CD8-positive, alpha-beta memory T cell (primary cell): Measurements from ENCODE around the gene RBMX. TPM values are rescaled to one million over a fixed set of nuclear protein-coding genes. Genes with fewer than 3 reads are reported as not detected.
A peak's percentile ranks its signal among the peaks of the same experiment; 100 is the strongest.
"Not testable (repeated sequence)": the region's sequence is repeated elsewhere in the genome, so short reads cannot be mapped to it uniquely, and the experiment has no call there.

Experiments used
- CTCF ChIA-PET: fragments of 350-600 bp; sonication (Branson Sonifier 250); formaldehyde crosslinking; loops from one replicate; lab custom pipeline; 2021; ENCODE audit warnings: antibody characterized with exemption; lab: Charles Lee
- POLR2A ChIA-PET: fragments of 350-600 bp; sonication (Branson Sonifier 250); formaldehyde crosslinking; loops from one replicate; lab custom pipeline; 2021; ENCODE audit warnings: antibody characterized with exemption; lab: Charles Lee
- DNase-seq, 5 donors: peaks; one replicate each; pipeline versions ENCODE4 v3.0.0 to v3.0.0-alpha.2; 2020 to 2022; ENCODE audit warnings: mixed read lengths in 1 of 5
- H3K27ac ChIP-seq: one replicate; pipeline ENCODE4 v1.7.0; 2013; ENCODE audit warnings: low read depth, mild to moderate bottlenecking, low read length, moderate library complexity
- H3K27me3 ChIP-seq: 2 replicates; pipeline ENCODE4 v1.7.0; 2013; ENCODE audit warnings: low read length, mild to moderate bottlenecking; ENCODE audit not compliant: insufficient read depth, poor library complexity, severe bottlenecking
- H3K36me3 ChIP-seq: 2 replicates; pipeline ENCODE4 v1.7.0; 2013; ENCODE audit warnings: mild to moderate bottlenecking, low read length, moderate library complexity; ENCODE audit not compliant: insufficient read depth
- H3K4me1 ChIP-seq: 2 replicates; pipeline ENCODE4 v1.7.0; 2013; ENCODE audit warnings: mild to moderate bottlenecking, low read length, moderate library complexity; ENCODE audit not compliant: insufficient read depth
- H3K4me3 ChIP-seq: 2 replicates; pipeline ENCODE4 v1.7.0; 2013; ENCODE audit warnings: mild to moderate bottlenecking, low read length
- H3K9me3 ChIP-seq: 2 replicates; pipeline ENCODE4 v1.7.0; 2013; ENCODE audit warnings: mild to moderate bottlenecking, low read length
- H3K27ac Mint-ChIP-seq, 8 donors: one replicate each; pipeline ENCODE4 v1.8.0; 2020 to 2021; ENCODE audit warnings: mixed read lengths in 8 of 8, mild to moderate bottlenecking in 6 of 8, inconsistent platforms in 3 of 8, moderate library complexity in 3 of 8
- H3K27me3 Mint-ChIP-seq, 2 donors: one replicate each; pipeline ENCODE4 v1.8.0; 2020 to 2021; ENCODE audit warnings: mixed read lengths in 2 of 2, mild to moderate bottlenecking in 1 of 2, moderate library complexity in 1 of 2
- H3K36me3 Mint-ChIP-seq, 3 donors: one replicate each; pipeline ENCODE4 v1.8.0; 2020 to 2021; ENCODE audit warnings: mixed read lengths in 3 of 3, inconsistent platforms in 1 of 3, mild to moderate bottlenecking in 1 of 3
- H3K4me1 Mint-ChIP-seq, 3 donors: one replicate each; pipeline ENCODE4 v1.8.0; 2020 to 2021; ENCODE audit warnings: mixed read lengths in 3 of 3, inconsistent platforms in 1 of 3, mild to moderate bottlenecking in 1 of 3
- H3K4me3 Mint-ChIP-seq, 7 donors: one replicate each; pipeline ENCODE4 v1.8.0; 2020 to 2021; ENCODE audit warnings: mixed read lengths in 7 of 7, mild to moderate bottlenecking in 6 of 7, moderate library complexity in 4 of 7, inconsistent platforms in 2 of 7
- H3K9me3 Mint-ChIP-seq, 5 donors: one replicate each; pipeline ENCODE4 v1.8.0; 2020 to 2022; ENCODE audit warnings: mixed read lengths in 5 of 5, mild to moderate bottlenecking in 3 of 5, moderate library complexity in 2 of 5, inconsistent platforms in 1 of 5
- polyA plus RNA-seq: library from polyadenylated mRNA; unstranded; fragments of 300-500 nt; fragmentation: Illumina TruSeq; gene quantifications from one replicate; pipeline ENCODE4 v1.2.3, GENCODE V29; 2021
- total RNA-seq, 2 experiments: library from RNA; stranded (reverse); gene quantifications; one replicate each; pipeline ENCODE4 v1.2.3, GENCODE V29; 2021

Gene RBMX
- total and polyA plus RNA-seq, 3 experiments from 2014 or later: 168 to 331 (median 318) TPM

DNA sequence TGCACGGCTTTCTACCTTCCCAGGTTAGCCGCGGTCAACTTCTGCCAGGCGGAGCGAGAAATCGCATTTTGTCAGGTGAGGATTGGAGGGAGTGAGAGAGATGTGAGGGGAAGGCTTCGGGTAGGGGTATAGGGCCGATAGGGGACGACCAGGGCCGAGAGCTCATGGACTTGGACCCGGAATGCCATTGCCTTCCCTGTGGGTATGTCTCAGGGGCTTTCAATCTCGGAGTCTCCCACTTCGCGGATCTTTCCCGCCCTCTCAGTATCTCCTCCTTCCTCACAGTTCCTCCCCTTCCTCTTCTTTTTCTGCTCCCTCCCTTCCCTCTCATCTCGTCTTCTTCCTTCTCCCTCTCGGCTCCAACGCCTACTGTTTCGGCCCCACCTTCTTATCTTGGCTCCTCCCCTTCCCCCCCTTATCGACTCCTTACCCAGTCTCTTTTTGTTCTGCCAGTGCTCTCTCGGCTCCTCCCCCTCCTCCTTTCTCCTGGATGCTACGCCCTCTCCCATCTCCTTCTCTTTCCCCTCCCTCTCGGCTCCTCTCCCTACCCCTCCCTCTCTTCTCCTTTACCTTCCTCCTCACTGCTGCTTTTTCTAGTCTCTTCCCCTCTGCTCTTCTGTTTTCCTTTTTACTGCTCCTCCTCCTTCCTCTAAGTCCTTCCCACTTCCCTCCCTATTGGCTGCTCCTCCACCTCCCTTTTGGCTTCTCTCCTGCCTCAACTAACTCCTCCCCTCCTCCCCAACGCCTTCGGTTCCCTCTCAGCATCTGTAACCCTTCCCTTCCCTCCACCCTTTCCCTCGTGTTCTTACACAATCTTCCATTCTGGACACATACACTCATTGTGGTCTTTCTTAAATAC lies 29.4 kb upstream of the RBMX start:
- H3K36me3 Mint-ChIP-seq: peaks cover 0 to 1% (median 0%) of the 10 kb centered on the region in 3 donors
- peaks cover 0 to 2% (median 0%) of the 10 kb centered on the region in 5 donors for H3K9me3 Mint-ChIP-seq
- Histone ChIP-seq H3K27me3 (no peaks in the 10 kb centered on the region), H3K36me3 (no peaks in the 10 kb centered on the region), H3K27ac (peak overlapping the region; percentile 68), H3K4me1 (no peaks in the 10 kb centered on the region), H3K9me3 (no peaks in the 10 kb centered on the region), H3K4me3 (peak overlapping the region; percentile 65)
- POLR2A ChIA-PET: interaction anchor here (1.8 kb wide), 1 partner anchor 30 kb away, joined by 7 read pairs; the partner anchor contains the start of gene RBMX
- CTCF ChIA-PET: no interaction called here
- peaks cover 22% of the 10 kb centered on the region in 3 donors for H3K4me1 Mint-ChIP-seq
- H3K27me3 Mint-ChIP-seq: peaks cover 0 to 4% of the 10 kb centered on the region in 2 donors
- peak; percentile 44 to 69 (median 51) for DNase-seq
- peak overlapping the region; percentile 90 to 97 (median 93) for H3K4me3 Mint-ChIP-seq
- H3K27ac Mint-ChIP-seq: peak overlapping the region; percentile 77 to 97 (median 92)

DNA sequence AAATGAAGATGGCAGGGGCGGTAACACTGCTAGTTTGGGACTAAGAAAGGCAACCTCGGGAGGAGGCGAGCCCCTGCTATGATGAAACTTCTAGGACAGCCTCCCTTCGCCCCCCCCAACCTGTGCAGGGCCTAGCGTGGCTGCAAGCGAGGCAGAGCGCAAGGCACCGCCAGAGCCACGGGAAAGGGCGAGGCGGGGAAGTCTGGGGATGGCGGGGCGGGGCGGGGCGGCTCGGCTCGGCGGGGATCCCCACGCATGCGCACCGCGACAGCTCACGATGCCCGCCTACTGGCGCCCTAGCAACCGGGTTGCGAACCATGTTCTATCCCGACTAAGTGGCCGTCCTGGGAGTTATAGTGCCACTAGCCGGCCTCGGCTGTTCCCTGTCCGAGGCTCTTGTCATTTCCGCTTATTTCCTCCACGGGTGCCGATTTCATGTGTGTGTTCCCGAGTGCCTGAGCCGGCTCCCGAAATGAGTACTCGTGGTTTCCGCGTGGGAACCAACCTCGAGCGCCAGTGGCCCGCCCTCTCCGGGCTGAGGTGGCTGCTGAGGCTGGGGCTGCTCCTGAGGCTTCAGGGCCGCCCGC lies 28.7 kb upstream of the RBMX start:
- no peaks in the 10 kb centered on the region for H3K27me3 ChIP-seq
- Mint-ChIP-seq H3K36me3 (peaks cover 0 to 1% (median 0%) of the 10 kb centered on the region in 3 donors), H3K9me3 (peaks cover 0 to 2% (median 0%) of the 10 kb centered on the region in 5 donors), H3K27me3 (peaks cover 0 to 4% of the 10 kb centered on the region in 2 donors), H3K4me1 (peaks cover 22% of the 10 kb centered on the region in 3 donors), H3K27ac (peak overlapping the region; percentile 77 to 97 (median 92)), H3K4me3 (peak overlapping the region; percentile 90 to 97 (median 93))
- H3K9me3 ChIP-seq: no peaks in the 10 kb centered on the region
- DNase-seq: peak; percentile 70 to 83 (median 74)
- peak overlapping the region; percentile 68 for H3K27ac ChIP-seq
- H3K4me1 ChIP-seq: no peaks in the 10 kb centered on the region
- no peaks in the 10 kb centered on the region for H3K36me3 ChIP-seq
- H3K4me3 ChIP-seq: peak overlapping the region; percentile 65
- POLR2A ChIA-PET: interaction anchor here (1.8 kb wide), 1 partner anchor 29 kb away, joined by 7 read pairs; the partner anchor contains the start of gene RBMX
- CTCF ChIA-PET: interaction anchor here (0.9 kb wide), 1 partner anchor 12 kb away, joined by 3 read pairs; no protein-coding TSS in a partner anchor

DNA sequence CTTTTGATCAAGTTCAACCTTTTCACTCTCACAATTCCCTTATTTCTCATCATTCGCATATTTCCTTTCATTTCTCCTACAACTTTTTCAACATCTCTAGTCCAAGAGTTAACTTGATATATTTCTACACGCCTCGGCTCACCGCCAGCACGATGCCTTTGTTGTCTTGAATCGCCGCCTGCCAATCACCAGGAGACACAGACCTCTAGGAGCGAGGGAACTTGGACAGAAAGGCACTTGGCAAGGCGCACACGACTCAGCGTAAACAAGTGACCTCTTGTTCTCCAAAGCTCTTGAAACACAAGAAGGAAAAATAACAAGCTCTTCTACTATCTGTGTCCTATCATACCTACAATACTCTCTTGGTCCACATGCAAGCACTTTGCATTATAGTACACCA lies 27.1 kb upstream of the RBMX start:
- Histone ChIP-seq H3K36me3 (no peaks in the 10 kb centered on the region), H3K4me1 (no peaks in the 10 kb centered on the region), H3K27me3 (no peaks in the 10 kb centered on the region), H3K9me3 (no peaks in the 10 kb centered on the region), H3K27ac (no peak overlapping the region), H3K4me3 (no peak overlapping the region)
- H3K9me3 Mint-ChIP-seq: peaks cover 0 to 2% (median 0%) of the 10 kb centered on the region in 5 donors
- H3K4me3 Mint-ChIP-seq: peak overlapping the region in 1 of 7 donors; percentile 28
- H3K27me3 Mint-ChIP-seq: peaks cover 0 to 7% of the 10 kb centered on the region in 2 donors
- H3K4me1 Mint-ChIP-seq: peaks cover 22% of the 10 kb centered on the region in 3 donors
- CTCF ChIA-PET: no interaction called here
- POLR2A ChIA-PET: interaction anchor here (0.7 kb wide), 1 partner anchor 28 kb away, joined by 5 read pairs; no protein-coding TSS in a partner anchor
- DNase-seq: no peak
- H3K27ac Mint-ChIP-seq: peak overlapping the region in 1 of 8 donors; percentile 50
- H3K36me3 Mint-ChIP-seq: peaks cover 0 to 1% (median 0%) of the 10 kb centered on the region in 3 donors

DNA sequence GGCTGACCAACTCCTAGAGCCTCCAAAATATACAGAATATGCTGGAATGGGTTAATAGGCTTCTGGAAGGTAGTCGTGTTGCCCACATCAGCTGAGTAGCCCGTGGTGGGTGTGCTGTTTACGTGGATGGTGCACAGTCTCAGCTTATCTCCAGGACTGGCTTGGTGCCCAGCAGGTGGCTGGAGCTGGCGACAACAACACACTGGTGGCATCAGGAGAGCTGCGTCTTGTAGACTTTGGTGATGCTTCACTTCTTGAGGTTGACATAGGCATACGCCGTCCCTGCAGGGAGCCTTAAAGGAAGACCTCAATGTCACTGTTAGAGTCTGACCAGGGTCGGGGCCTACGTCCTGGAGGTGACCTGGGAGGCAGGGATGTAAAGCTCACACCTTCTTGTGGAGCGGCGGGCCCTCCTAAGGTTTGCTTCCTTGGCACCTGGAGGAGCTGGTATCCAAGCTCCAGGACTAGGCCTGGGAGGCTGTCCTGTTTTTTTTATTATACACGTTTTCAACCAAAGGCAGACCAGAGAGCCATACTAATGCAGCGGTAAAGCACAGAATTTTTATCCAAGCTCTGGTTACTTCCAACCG lies 26.5 kb upstream of the RBMX start:
- CTCF ChIA-PET: no interaction called here
- H3K27ac ChIP-seq: no peak overlapping the region
- no peaks in the 10 kb centered on the region for H3K27me3 ChIP-seq
- no peaks in the 10 kb centered on the region for H3K9me3 ChIP-seq
- H3K4me3 ChIP-seq: no peak overlapping the region
- Mint-ChIP-seq H3K27me3 (peaks cover 0 to 7% of the 10 kb centered on the region in 2 donors), H3K27ac (no peak overlapping the region), H3K9me3 (peaks cover 0 to 2% (median 0%) of the 10 kb centered on the region in 5 donors), H3K36me3 (peaks cover 0 to 1% (median 0%) of the 10 kb centered on the region in 3 donors), H3K4me3 (peak overlapping the region in 2 of 7 donors; percentile 23 to 28), H3K4me1 (peaks cover 20 to 22% (median 21%) of the 10 kb centered on the region in 3 donors)
- DNase-seq: no peak
- no peaks in the 10 kb centered on the region for H3K36me3 ChIP-seq
- no peaks in the 10 kb centered on the region for H3K4me1 ChIP-seq
- POLR2A ChIA-PET: interaction anchor here (0.7 kb wide), 1 partner anchor 27 kb away, joined by 5 read pairs; no protein-coding TSS in a partner anchor

DNA sequence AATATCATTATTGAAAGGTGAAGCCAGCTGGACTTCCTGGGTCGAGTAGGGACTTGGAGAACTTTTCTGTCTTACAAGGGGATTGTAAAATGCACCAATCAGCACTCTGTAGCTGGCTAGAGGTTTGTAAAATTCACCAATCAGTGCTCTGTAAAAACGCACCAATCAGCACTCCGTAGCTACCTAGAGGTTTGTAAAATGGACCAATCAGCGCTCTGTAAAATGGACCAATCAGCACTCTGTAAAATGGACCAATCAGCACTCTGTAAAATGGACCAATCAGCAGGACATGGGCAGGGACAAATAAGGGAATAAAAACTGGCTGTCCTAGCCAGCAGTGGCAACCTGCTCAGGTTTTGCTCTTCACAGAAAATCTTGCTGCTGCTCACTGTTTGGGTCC lies 23.5 kb upstream of the RBMX start:
- H3K27me3 ChIP-seq, H3K36me3 Mint-ChIP-seq, CTCF ChIA-PET, H3K4me3 ChIP-seq, POLR2A ChIA-PET, H3K4me3 Mint-ChIP-seq, H3K4me1 ChIP-seq, H3K9me3 Mint-ChIP-seq, H3K9me3 ChIP-seq, H3K4me1 Mint-ChIP-seq, H3K27me3 Mint-ChIP-seq, H3K36me3 ChIP-seq, DNase-seq, H3K27ac ChIP-seq: not testable (repeated sequence)
- H3K27ac Mint-ChIP-seq: peak overlapping the region in 1 of 8 donors; percentile 50

DNA sequence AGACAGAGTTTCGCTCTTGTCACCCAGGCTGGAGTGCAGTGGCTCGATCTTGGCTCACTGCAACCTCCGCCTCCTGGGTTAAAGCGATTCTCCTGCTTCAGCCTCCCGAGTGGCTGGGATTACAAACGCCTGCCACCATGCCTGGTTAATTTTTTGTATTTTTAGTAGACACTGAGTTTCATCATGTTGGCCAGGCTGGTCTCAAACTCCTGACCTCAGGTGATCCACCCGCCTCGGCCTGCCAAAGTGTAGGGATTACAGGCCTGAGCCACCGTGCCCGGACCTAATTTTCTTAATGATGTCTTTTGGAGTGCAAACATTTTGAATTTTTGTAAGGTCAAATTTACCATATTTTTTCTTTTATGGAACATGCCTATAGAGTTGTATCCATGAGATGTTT lies 19.5 kb upstream of the RBMX start:
- not testable (repeated sequence) for H3K27ac Mint-ChIP-seq, H3K27me3 ChIP-seq, DNase-seq

DNA sequence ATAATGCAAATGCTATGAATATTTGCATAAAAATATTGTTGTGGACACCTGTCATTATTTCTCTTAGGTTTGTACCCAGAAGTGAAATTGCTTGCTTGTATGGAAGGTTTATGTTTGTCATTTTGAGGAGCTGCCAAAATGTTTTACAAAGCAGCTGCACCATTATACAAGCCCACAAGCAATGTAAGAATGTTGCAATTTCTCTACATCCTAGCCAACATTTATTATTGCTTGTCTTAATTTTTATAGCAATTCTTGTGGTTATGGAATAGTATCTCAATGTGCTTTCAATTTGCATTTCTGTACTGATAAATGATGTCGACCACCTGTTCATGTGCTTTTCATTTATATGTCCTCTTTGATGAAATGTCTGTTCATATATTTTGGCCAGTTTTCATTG lies 18.7 kb upstream of the RBMX start:
- no peak for DNase-seq
- Histone ChIP-seq H3K9me3 (no peaks in the 10 kb centered on the region), H3K36me3 (no peaks in the 10 kb centered on the region), H3K27ac (no peak overlapping the region), H3K4me1 (no peaks in the 10 kb centered on the region), H3K27me3 (no peaks in the 10 kb centered on the region), H3K4me3 (no peak overlapping the region)
- H3K36me3 Mint-ChIP-seq: no peaks in the 10 kb centered on the region
- ChIA-PET CTCF (no interaction called here), POLR2A (no interaction called here)
- no peak overlapping the region for H3K27ac Mint-ChIP-seq
- H3K27me3 Mint-ChIP-seq: peaks cover 0 to 6% of the 10 kb centered on the region in 2 donors
- no peaks in the 10 kb centered on the region for H3K4me1 Mint-ChIP-seq
- no peak overlapping the region for H3K4me3 Mint-ChIP-seq
- no peaks in the 10 kb centered on the region for H3K9me3 Mint-ChIP-seq

More for the DNA sequence above, 19.5 kb upstream of the RBMX start:
- H3K4me1 ChIP-seq, POLR2A ChIA-PET, H3K27ac ChIP-seq, H3K36me3 ChIP-seq, CTCF ChIA-PET, H3K9me3 Mint-ChIP-seq, H3K4me1 Mint-ChIP-seq, H3K36me3 Mint-ChIP-seq, H3K9me3 ChIP-seq, H3K27me3 Mint-ChIP-seq, H3K4me3 ChIP-seq, H3K4me3 Mint-ChIP-seq: not testable (repeated sequence)
